C4-2B (cell line): ENCODE data around the gene ZXDA.

ENCODE experiments used
- H3K27ac ChIP-seq: fragments of 450-650 bp; 2 replicates; pipeline ENCODE4 v1.5.1; 2017
- CTCF ChIP-seq: fragments of 450-650 bp; conservative IDR thresholded peaks from 2 replicates; pipeline ENCODE4 v1.5.1; 2017; ENCODE audit warnings: mild to moderate bottlenecking
- ZFX ChIP-seq: fragments of 450-650 bp; IDR thresholded peaks from 2 replicates; pipeline ENCODE4 v1.6.1; 2017

Gene ZXDA

GRCh38 chrX:57918750-57919436, 8.6 kb upstream of the ZXDA start:
- H3K27ac ChIP-seq: no peak overlapping the region
- no peak for TF ChIP-seq ZFX
- TF ChIP-seq CTCF: peak; percentile 47

- TF ChIP-seq CTCF (no peak), ZFX (no peak)
- no peak overlapping the region for H3K27ac ChIP-seq
These were observed 5.4 kb upstream of the ZXDA start for GRCh38 chrX:57915680-57916079.

GRCh38 chrX:57909595-57910286, 517 bp downstream of the ZXDA start:
- TF ChIP-seq ZFX: peak; percentile 82
- peak overlapping the region; percentile 79 for H3K27ac ChIP-seq

GRCh38 chrX:57908972-57909594, 1.2 kb downstream of the ZXDA start:
- peak overlapping the region; percentile 79 for H3K27ac ChIP-seq

GRCh38 chrX:57906790-57907189, 3.5 kb downstream of the ZXDA start:
- no peak for TF ChIP-seq CTCF
- no peak for TF ChIP-seq ZFX
- no peak overlapping the region for H3K27ac ChIP-seq

DNA sequence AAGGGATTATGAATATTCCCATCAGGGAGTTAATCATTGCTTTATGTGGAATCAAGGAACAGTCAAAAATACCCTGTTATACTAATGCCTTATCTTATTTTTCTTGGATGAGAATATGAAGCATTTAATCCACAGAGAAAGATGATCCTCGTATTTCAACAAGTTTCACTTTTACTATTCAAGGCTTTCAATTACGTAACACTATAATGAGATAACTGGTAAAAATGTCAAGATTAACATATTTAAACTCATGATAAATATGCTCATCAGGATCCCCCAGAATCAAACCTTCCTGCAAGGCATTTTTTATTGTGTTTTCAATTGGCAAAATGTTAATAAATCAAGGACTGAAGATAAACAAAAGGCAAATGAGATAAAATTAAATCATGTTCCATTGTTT, 5.1 kb downstream of the ZXDA start:
- no peak for TF ChIP-seq ZFX
- no peak overlapping the region for H3K27ac ChIP-seq

- H3K27ac ChIP-seq: no peak overlapping the region
- TF ChIP-seq CTCF (no peak), ZFX (no peak)
These were observed 5.9 kb downstream of the ZXDA start for GRCh38 chrX:57904176-57904880.

- TF ChIP-seq CTCF (no peak), ZFX (no peak)
- no peak overlapping the region for H3K27ac ChIP-seq
These were observed 7.6 kb downstream of the ZXDA start for GRCh38 chrX:57902633-57903032.
